ENCODE measurements around the gene POLR3H.
A peak's percentile ranks its signal among the peaks of the same experiment; 100 is the strongest.

The POLR3H gene

GRCh38 chr22:41589391-41590241 lies 45.3 kb upstream of the POLR3H start, which contains the start of gene PMM1 (continued):
- 0 out of 2 replicates have a peak, but pooled peaks have one; percentile 31 for TF ChIP-seq ZSCAN18 (tag by site-specific recombination; IDR thresholded peaks at IDR 0.05)
- no peak for TF ChIP-seq MYNN (tag by site-specific recombination; IDR thresholded peaks at IDR 0.05; ENCODE audit: borderline replicate concordance)
- TF ChIP-seq ZNF585B (tag by site-specific recombination; IDR thresholded peaks at IDR 0.05) = no peak
- peak; percentile 88 for TF ChIP-seq KLF9 (tag by site-specific recombination; IDR thresholded peaks at IDR 0.05; ENCODE audit: low read depth)
- TF ChIP-seq, protein P1, sequence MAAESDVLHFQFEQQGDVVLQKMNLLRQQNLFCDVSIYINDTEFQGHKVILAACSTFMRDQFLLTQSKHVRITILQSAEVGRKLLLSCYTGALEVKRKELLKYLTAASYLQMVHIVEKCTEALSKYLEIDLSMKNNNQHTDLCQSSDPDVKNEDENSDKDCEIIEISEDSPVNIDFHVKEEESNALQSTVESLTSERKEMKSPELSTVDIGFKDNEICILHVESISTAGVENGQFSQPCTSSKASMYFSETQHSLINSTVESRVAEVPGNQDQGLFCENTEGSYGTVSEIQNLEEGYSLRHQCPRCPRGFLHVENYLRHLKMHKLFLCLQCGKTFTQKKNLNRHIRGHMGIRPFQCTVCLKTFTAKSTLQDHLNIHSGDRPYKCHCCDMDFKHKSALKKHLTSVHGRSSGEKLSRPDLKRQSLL (tag by site-specific recombination; IDR thresholded peaks at IDR 0.05) = no peak
- TF ChIP-seq, protein P2, sequence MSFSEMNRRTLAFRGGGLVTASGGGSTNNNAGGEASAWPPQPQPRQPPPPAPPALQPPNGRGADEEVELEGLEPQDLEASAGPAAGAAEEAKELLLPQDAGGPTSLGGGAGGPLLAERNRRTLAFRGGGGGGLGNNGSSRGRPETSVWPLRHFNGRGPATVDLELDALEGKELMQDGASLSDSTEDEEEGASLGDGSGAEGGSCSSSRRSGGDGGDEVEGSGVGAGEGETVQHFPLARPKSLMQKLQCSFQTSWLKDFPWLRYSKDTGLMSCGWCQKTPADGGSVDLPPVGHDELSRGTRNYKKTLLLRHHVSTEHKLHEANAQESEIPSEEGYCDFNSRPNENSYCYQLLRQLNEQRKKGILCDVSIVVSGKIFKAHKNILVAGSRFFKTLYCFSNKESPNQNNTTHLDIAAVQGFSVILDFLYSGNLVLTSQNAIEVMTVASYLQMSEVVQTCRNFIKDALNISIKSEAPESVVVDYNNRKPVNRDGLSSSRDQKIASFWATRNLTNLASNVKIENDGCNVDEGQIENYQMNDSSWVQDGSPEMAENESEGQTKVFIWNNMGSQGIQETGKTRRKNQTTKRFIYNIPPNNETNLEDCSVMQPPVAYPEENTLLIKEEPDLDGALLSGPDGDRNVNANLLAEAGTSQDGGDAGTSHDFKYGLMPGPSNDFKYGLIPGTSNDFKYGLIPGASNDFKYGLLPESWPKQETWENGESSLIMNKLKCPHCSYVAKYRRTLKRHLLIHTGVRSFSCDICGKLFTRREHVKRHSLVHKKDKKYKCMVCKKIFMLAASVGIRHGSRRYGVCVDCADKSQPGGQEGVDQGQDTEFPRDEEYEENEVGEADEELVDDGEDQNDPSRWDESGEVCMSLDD (tag by site-specific recombination; IDR thresholded peaks at IDR 0.05) = 0 out of 2 replicates have a peak, but pooled peaks have one; percentile 61
- peak; percentile 67; the same call in 1 of the 2 replicates for TF ChIP-seq ZFP69B (tag by site-specific recombination; IDR thresholded peaks at IDR 0.05)
- no peak for TF ChIP-seq ZNF624 (tag by site-specific recombination; IDR thresholded peaks at IDR 0.05)
- peak; percentile 82 for TF ChIP-seq ZXDB (tag by site-specific recombination; IDR thresholded peaks at IDR 0.05)
- TF ChIP-seq ZNF707 (tag by site-specific recombination; IDR thresholded peaks at IDR 0.05) = 0 out of 2 replicates have a peak, but pooled peaks have one; percentile 42
- TF ChIP-seq ZNF302 (tag by site-specific recombination; IDR thresholded peaks at IDR 0.05; ENCODE audit: low read depth) = no peak
- 0 out of 2 replicates have a peak, but pooled peaks have one; percentile 54 for TF ChIP-seq ZNF121 (tag by site-specific recombination; IDR thresholded peaks at IDR 0.05)
- TF ChIP-seq ZNF792 (tag by site-specific recombination; IDR thresholded peaks at IDR 0.05) = no peak
- TF ChIP-seq ZNF324 (tag by site-specific recombination; IDR thresholded peaks at IDR 0.05) = 0 out of 2 replicates have a peak, but pooled peaks have one; percentile 59
- TF ChIP-seq KLF10 (tag by site-specific recombination; IDR thresholded peaks at IDR 0.05) = peak; percentile 97
- no peak for TF ChIP-seq ZNF138 (tag by site-specific recombination; IDR thresholded peaks at IDR 0.05; ENCODE audit: borderline replicate concordance)
- TF ChIP-seq ZNF140 (tag by site-specific recombination; IDR thresholded peaks at IDR 0.05) = no peak
- TF ChIP-seq RBAK (tag by site-specific recombination; IDR thresholded peaks at IDR 0.05) = no peak
- TF ChIP-seq ZNF157 (tag by site-specific recombination; IDR thresholded peaks at IDR 0.05) = no peak
- TF ChIP-seq ZNF433 (tag by site-specific recombination; IDR thresholded peaks at IDR 0.05; ENCODE audit: low read depth) = no peak
- TF ChIP-seq GLI2 (tag by site-specific recombination; IDR thresholded peaks at IDR 0.05; ENCODE audit: borderline replicate concordance, low read depth) = no peak
- 0 out of 2 replicates have a peak, but pooled peaks have one; percentile 52 for TF ChIP-seq YY1 (tag by site-specific recombination; IDR thresholded peaks at IDR 0.05)
- TF ChIP-seq ZIC2 (tag by site-specific recombination; IDR thresholded peaks at IDR 0.05) = peak; percentile 74
- no peak for TF ChIP-seq ZNF488 (tag by site-specific recombination; IDR thresholded peaks at IDR 0.05)
- peak; percentile 97 for TF ChIP-seq SP3 (tag by site-specific recombination; IDR thresholded peaks at IDR 0.05)
- TF ChIP-seq ZNF211 (tag by site-specific recombination; IDR thresholded peaks at IDR 0.05; ENCODE audit: low read depth) = no peak
- TF ChIP-seq, protein P3, sequence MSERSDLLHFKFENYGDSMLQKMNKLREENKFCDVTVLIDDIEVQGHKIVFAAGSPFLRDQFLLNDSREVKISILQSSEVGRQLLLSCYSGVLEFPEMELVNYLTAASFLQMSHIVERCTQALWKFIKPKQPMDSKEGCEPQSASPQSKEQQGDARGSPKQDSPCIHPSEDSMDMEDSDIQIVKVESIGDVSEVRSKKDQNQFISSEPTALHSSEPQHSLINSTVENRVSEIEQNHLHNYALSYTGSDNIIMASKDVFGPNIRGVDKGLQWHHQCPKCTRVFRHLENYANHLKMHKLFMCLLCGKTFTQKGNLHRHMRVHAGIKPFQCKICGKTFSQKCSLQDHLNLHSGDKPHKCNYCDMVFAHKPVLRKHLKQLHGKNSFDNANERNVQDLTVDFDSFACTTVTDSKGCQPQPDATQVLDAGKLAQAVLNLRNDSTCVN (tag by site-specific recombination; optimal IDR thresholded peaks at IDR 0.05) = peak; percentile 82
- no peak for TF ChIP-seq ZNF704 (tag by site-specific recombination; IDR thresholded peaks at IDR 0.05)
- TF ChIP-seq ZNF37A (tag by site-specific recombination; IDR thresholded peaks at IDR 0.05) = no peak
- peak; percentile 83 for TF ChIP-seq ZNF629 (tag by site-specific recombination; IDR thresholded peaks at IDR 0.05)
- TF ChIP-seq ZNF510 (tag by site-specific recombination; IDR thresholded peaks at IDR 0.05; ENCODE audit: insufficient replicate concordance) = no peak
- 0 out of 2 replicates have a peak, but pooled peaks have one; percentile 54 for TF ChIP-seq ZNF366 (tag by site-specific recombination; conservative IDR thresholded peaks at IDR 0.05)
